ENCODE data around the gene NCEH1.

Gene NCEH1

DNA sequence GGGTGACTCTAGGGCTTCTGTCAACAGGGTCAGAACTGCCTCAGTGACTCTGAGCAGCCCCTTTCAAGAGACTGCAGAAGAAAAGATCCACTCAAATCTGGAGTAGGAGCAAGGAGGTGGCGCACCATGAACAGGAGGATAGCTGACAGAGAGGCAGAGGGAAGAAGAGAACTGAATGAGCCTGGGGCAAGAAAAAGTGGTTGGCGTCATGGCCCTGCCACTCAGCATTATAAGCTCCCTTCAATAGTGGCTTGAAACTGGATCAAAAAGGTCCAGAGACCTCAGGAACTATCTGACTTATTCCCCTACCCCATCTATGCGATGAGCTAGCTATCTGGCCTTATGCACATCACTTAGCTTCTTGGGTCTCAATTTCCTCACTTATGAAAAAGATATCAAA lies 66.6 kb downstream of the NCEH1 start:
- TF ChIP-seq EZH2phosphoT487 (IDR thresholded peaks at IDR 0.05; ENCODE audit: borderline replicate concordance, low read length): no peak
- TF ChIP-seq, protein P1, sequence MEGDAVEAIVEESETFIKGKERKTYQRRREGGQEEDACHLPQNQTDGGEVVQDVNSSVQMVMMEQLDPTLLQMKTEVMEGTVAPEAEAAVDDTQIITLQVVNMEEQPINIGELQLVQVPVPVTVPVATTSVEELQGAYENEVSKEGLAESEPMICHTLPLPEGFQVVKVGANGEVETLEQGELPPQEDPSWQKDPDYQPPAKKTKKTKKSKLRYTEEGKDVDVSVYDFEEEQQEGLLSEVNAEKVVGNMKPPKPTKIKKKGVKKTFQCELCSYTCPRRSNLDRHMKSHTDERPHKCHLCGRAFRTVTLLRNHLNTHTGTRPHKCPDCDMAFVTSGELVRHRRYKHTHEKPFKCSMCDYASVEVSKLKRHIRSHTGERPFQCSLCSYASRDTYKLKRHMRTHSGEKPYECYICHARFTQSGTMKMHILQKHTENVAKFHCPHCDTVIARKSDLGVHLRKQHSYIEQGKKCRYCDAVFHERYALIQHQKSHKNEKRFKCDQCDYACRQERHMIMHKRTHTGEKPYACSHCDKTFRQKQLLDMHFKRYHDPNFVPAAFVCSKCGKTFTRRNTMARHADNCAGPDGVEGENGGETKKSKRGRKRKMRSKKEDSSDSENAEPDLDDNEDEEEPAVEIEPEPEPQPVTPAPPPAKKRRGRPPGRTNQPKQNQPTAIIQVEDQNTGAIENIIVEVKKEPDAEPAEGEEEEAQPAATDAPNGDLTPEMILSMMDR (IDR thresholded peaks at IDR 0.05; ENCODE audit: low read depth, low read length, poor library complexity, severe bottlenecking): no peak
- Histone ChIP-seq H3K4me2 (ENCODE audit: low read length) (no peak overlapping the region), H3F3A (ENCODE audit: control insufficient read depth, insufficient read depth) (no peaks in the 10 kb centered on the region), H3K27ac (ENCODE audit: low read depth, low read length) (no peak overlapping the region), H3K36me3 (ENCODE audit: control insufficient read depth, low read length) (no peaks in the 10 kb centered on the region), H3K9me3 (ENCODE audit: control insufficient read depth, insufficient read depth, low read length) (no peaks in the 10 kb centered on the region), H3K9me2 (replicated peaks; ENCODE audit: control insufficient read depth, low read length) (no peaks in the 10 kb centered on the region), H4K20me1 (ENCODE audit: control insufficient read depth, insufficient read depth, low read depth, low read length) (no peaks in the 10 kb centered on the region), H3K27me3 (ENCODE audit: control insufficient read depth, low read length) (no peaks in the 10 kb centered on the region), H3K4me3 (ENCODE audit: low read length) (no peak overlapping the region), H3K4me1 (ENCODE audit: control insufficient read depth, low read length) (no peaks in the 10 kb centered on the region), H3K79me2 (ENCODE audit: control insufficient read depth, low read length) (no peaks in the 10 kb centered on the region)

DNA sequence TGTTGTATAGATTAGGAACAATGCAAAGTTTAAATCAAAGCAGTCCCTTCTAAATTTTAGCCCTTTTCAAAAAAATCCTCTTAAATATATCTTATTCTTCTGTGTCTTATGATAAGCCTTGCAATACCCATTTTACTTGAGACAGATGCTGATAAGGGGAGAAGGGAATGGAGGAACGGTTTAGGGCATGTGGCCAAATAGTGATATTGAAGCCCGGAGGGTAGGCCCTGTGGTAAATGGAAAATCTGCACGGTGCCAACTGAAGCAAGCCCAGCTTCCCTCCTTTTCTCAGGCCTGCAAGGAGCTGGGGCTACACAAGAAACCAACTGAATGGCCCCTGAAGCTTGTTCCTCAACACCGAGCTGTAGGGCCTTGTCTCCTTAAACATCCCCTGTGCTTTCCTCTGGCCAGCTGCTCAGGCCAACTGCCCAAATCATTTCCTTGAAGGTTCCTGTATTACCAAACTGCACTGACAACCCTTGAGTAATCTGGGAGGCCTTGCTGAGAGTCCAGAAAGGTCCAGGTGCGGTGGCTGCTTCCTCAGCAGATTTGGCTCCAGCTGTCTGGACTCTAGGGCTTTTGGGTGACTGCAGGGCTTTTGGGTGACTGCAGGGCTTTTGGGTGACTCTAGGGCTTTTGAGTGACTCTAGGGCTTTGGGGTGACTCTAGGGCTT lies 67.2 kb downstream of the NCEH1 start:
- no peaks in the 10 kb centered on the region for H3K27me3 ChIP-seq (ENCODE audit: control insufficient read depth, low read length)
- no peaks in the 10 kb centered on the region for H3K79me2 ChIP-seq (ENCODE audit: control insufficient read depth, low read length)
- H3K4me2 ChIP-seq (ENCODE audit: low read length): no peak overlapping the region
- no peaks in the 10 kb centered on the region for H3K36me3 ChIP-seq (ENCODE audit: control insufficient read depth, low read length)
- H3K9me2 ChIP-seq (replicated peaks; ENCODE audit: control insufficient read depth, low read length): no peaks in the 10 kb centered on the region
- H3K4me1 ChIP-seq (ENCODE audit: control insufficient read depth, low read length): no peaks in the 10 kb centered on the region
- no peak overlapping the region for H3K4me3 ChIP-seq (ENCODE audit: low read length)
- H4K20me1 ChIP-seq (ENCODE audit: control insufficient read depth, insufficient read depth, low read depth, low read length): no peaks in the 10 kb centered on the region
- H3F3A ChIP-seq (ENCODE audit: control insufficient read depth, insufficient read depth): no peaks in the 10 kb centered on the region
- H3K27ac ChIP-seq (ENCODE audit: low read depth, low read length): no peak overlapping the region
- TF ChIP-seq, protein P1 (IDR thresholded peaks at IDR 0.05; ENCODE audit: low read depth, low read length, poor library complexity, severe bottlenecking): no peak
- TF ChIP-seq EZH2phosphoT487 (IDR thresholded peaks at IDR 0.05; ENCODE audit: borderline replicate concordance, low read length): no peak
- H3K9me3 ChIP-seq (ENCODE audit: control insufficient read depth, insufficient read depth, low read length): no peaks in the 10 kb centered on the region

DNA sequence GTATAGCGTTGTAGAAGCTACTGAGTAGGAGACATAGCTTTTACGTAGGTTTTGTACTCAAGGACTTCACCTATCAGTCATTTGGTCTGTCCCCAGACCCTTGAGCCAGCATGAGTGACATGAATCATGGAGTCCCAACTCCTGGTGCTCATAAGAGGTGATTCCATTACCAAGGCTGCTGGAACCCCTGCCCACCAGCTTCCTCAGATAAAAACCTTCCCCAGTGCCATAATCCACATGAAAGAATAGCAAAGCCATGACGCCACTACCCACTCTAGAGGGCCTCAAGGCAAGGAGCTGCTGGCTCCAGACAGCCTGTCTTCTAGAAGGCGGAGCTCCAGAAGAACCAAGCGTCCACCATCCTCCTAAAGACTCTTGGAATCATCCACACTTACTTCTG lies 69.6 kb downstream of the NCEH1 start:
- no peaks in the 10 kb centered on the region for H3F3A ChIP-seq (ENCODE audit: control insufficient read depth, insufficient read depth)
- no peaks in the 10 kb centered on the region for H4K20me1 ChIP-seq (ENCODE audit: control insufficient read depth, insufficient read depth, low read depth, low read length)
- H3K4me2 ChIP-seq (ENCODE audit: low read length): no peak overlapping the region
- no peaks in the 10 kb centered on the region for H3K27me3 ChIP-seq (ENCODE audit: control insufficient read depth, low read length)
- TF ChIP-seq, protein P1 (IDR thresholded peaks at IDR 0.05; ENCODE audit: low read depth, low read length, poor library complexity, severe bottlenecking): no peak
- TF ChIP-seq EZH2phosphoT487 (IDR thresholded peaks at IDR 0.05; ENCODE audit: borderline replicate concordance, low read length): no peak
- H3K36me3 ChIP-seq (ENCODE audit: control insufficient read depth, low read length): no peaks in the 10 kb centered on the region
- H3K79me2 ChIP-seq (ENCODE audit: control insufficient read depth, low read length): no peaks in the 10 kb centered on the region
- H3K9me3 ChIP-seq (ENCODE audit: control insufficient read depth, insufficient read depth, low read length): no peaks in the 10 kb centered on the region
- no peaks in the 10 kb centered on the region for H3K9me2 ChIP-seq (replicated peaks; ENCODE audit: control insufficient read depth, low read length)
- no peaks in the 10 kb centered on the region for H3K4me1 ChIP-seq (ENCODE audit: control insufficient read depth, low read length)
- no peak overlapping the region for H3K27ac ChIP-seq (ENCODE audit: low read depth, low read length)
- no peak overlapping the region for H3K4me3 ChIP-seq (ENCODE audit: low read length)

All from DOHH2 (cell line).